HG03135 (cell line): ENCODE measurements around the gene RIN3.

Experiments
- ATAC-seq: cut with Tn5 transposase; IDR thresholded peaks from one replicate; pipeline ENCODE4 v1.9.1; 2021; ENCODE audit warnings: mild to moderate bottlenecking, moderate library complexity; ENCODE audit not compliant: unreplicated experiment

The RIN3 gene

DNA sequence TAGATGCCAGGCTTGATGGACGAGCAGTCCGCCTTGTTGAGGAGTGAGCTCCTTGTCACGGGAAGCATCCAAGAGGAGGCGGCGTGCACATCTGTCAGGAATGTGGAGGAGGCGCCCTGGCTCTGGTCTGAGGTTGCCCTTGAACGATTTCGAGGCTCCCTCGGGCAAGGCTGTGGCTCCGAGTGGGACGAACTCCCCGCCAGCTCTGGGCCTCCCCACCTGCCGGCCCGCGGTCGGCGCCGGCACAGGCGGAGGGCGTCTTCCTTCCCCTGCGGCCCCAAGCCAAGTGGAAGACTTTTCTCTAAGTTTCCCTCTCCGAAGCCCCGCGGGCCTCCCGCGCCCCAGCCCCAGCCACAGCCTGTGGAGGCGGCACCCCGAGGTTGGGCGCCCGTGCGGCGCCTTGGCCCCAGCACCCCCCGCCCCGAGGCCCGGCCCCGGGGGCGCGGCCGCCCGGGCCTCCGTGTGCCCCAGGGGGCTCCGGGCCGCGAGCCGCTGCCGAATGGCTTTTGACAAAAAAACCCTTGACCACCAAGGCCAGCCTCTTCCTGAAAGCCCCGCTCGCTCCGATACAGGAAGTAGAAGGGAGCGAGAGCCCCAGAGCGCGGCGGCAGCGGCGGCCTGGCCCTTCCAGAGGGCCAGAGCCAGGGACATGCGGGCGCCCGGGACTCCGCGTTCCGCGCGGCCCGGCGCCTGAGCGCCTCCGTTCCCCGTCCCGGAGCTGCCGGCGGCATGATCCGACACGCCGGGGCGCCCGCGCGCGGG, at the start of gene RIN3:
Gene RIN3 (plus strand): TSS at position 578 of the 762 bp plus-strand sequence. CDS start 152 bp downstream, at position 730.
- ATAC-seq, result peak; percentile 68

- no peak for ATAC-seq
Measured at GRCh38 chr14:92464156-92464555, 49.4 kb upstream of the RIN3 start.

DNA sequence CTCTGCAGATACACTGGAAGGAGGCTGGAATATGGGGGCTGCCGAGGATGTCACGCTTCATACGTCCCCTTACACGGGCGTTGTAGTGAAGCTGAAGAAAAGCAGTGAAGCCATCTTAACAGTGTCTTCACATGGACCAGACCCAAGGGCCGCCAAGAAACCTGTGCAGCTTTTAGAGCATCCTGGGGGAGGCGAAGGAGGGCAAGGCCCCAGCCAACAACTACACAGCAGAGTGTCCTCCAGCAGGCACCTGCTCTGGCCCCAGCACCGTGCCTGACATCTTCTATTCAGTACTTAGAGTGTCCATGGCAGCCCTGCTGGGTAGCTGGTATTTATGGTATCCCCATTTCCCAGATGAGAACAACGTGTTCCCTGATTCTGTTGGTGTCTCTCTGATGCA, 48.9 kb upstream of the RIN3 start:
- ATAC-seq, result no peak

DNA sequence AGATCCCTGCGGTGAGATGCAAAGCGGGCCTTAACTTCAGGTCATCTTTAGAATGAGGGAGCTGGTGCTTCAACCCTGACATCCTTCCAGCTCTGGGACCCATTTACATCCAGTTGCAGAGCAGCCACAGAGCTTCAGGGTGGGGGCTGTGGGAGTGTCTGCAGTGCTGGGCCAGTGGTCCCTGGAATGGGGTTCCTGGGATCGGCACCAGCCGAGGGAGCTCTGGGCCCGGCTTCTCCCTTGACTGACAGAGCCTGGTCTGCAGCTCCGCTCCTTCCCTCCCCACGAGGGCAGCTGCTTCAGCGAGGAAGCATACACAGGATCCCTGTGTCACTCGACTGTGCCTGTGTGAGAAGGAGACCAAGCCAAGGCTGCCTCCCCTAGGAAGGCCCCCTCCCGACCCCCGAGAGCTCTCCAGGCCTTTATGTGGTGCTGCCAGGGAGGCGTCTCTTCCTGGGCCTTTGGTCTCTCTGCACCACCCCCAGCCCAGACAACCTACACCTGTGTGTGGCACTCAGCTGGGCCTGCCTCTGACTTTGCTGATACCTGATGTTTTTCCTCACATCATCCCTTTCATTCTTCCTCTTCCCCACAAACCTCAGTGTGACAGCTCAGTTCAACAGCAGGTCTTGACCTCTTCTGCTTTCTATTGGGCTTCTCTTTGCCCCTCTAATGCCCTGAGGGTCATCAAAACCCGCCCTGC, 48.1 kb upstream of the RIN3 start:
- ATAC-seq, result no peak

DNA sequence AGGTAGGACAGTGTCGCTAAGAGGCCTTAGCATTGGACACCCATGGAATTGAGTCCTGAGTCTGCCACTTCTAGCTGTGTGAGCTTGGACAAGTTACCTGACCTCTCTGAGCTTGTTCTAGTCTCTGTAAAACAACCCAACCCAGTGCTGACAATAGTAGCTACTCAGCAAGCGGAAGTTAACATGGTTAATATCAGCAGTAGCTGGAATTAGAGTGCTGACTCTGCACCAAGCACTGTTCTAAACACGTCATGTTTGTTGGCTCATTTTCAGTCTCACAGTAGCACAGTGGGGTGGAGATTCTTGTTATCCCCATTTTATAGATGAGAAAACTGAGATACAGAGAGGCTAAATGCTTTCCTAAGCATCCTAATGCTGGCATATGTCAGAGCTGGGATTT, 47.5 kb upstream of the RIN3 start:
- no peak for ATAC-seq

- ATAC-seq, result no peak
Measured at GRCh38 chr14:92469515-92469914, 44.1 kb upstream of the RIN3 start.

- ATAC-seq, result no peak
Measured at GRCh38 chr14:92470215-92470614, 43.4 kb upstream of the RIN3 start.

DNA sequence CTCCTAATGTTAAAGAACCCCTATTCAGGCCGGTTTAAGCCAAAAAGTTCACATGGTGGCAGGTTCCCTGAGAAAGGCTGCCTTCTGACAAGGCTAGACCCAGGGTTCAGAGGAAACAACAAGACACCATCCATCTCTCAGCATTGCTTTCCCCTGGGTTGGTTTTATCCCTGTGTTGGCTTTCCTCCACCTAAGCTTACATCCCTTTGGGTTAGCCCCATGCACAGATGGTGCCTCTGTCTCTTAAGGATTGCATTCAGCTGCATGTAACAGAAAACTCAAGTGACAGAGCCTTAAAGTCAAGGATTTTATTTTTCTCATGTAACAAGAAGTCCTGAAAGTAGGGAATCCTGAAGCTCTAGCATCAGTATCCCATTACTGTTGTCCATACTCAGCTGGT, 42.8 kb upstream of the RIN3 start:
- ATAC-seq, result no peak

GRCh38 chr14:92471919-92472318, 41.7 kb upstream of the RIN3 start:
- ATAC-seq, result no peak

GRCh38 chr14:92472860-92473259, 40.7 kb upstream of the RIN3 start:
- no peak for ATAC-seq

DNA sequence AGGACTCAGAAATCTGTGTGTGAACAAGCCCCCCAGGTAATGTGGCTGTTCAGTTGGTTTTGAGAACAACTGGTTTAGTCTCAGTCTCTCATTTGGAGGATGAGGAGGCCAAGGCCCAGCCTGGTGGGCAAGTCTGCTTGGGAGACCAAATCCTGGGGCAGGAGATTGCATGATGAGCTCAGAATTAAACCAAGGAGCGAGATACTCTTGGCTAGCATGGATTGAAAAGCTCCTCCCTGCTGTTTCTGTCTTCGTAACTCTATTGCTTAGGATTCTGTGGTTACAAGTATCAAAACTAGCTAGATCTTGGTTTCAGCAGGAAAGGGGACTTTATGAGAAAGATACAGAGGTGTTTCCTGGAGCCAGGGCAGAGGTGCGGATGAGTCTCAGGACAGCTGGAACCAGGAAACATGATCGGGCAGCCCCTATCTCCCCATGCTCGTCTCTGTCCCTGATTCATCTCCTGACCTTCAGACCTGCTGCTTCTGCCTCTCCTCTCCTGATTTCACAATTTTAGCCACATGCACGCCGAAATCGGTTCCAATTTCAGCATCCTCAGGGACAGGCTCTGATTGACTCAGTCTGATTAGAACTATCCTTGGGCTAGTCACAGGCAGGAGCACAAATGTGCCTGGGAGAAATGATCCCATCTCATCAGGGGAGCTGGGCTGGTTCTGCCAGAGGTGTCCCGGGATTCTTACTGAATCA, 40.2 kb upstream of the RIN3 start:
- ATAC-seq, result no peak

- no peak for ATAC-seq
Measured at GRCh38 chr14:92473969-92474535, 39.5 kb upstream of the RIN3 start.

DNA sequence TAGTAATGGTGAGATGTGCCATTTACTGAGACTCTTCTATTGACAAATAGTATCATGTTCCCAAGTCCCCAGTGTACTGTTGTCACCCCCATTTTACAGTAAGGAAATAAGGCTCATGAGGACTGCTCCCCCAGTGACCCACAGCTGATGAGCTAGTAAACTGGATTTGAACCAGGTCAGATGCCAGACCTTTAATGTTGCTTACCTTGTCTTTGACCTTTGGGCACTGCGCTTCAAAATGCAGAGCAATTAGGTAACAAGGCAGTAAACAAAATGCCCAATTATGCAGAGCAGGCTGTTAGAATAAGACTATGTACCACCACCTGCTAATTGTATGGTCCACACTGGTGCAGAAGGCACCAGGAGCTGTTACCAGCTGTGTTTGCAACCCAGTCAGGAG, 38.5 kb upstream of the RIN3 start:
- no peak for ATAC-seq

GRCh38 chr14:92475451-92476187, 38.0 kb upstream of the RIN3 start:
- no peak for ATAC-seq

DNA sequence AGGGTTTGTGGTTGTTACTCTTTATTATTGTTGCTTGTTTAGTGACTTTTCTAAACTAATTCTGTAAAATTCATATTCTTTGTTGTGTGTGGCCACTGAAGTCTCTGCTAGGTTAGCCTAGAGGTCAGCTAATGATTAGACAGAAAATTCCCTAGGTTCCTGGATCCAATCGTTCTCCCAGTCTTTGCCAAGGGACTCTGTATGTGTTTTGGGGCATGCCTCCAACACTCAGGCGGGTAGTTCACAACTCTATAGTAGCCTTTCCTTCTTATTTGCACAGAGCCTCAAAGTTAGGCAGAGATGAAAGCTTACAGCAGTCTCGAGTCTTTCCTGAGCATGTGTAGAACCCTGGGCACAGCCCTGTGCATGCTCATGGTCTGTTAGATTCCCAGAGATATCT, 32.7 kb upstream of the RIN3 start:
- ATAC-seq, result no peak

DNA sequence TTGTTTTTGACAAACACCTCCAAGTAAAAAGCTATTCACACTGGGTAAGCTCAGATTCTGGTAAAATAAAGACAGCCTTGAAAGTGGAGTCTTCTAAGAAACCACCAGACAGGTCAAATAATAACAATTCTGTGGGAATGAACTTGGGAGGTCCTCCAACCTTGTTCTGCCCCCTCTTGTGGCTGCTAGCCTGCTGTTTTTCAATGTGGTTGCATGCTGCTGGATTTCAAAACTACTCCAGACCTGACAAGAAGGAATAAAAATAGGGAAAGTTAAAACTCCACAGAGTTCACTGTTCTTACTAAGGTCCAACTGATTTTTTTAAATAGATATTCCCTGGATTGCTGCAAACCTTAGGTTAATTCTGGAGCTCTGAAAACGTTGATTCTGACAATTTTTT, 32.2 kb upstream of the RIN3 start:
- ATAC-seq, result no peak

- no peak for ATAC-seq
Measured at GRCh38 chr14:92481811-92482555, 31.6 kb upstream of the RIN3 start.

- no peak for ATAC-seq
Measured at GRCh38 chr14:92482621-92483319, 30.8 kb upstream of the RIN3 start.

- ATAC-seq, result no peak
Measured at GRCh38 chr14:92484132-92484823, 29.3 kb upstream of the RIN3 start.
